HG02852 (cell line): ENCODE measurements around the gene UCP1.
"Not testable (repeated sequence)": the region's sequence is repeated elsewhere in the genome, so short reads cannot be mapped to it uniquely, and the experiment has no call there.

Experiments used
- ATAC-seq: cut with Tn5 transposase; IDR thresholded peaks from one replicate; pipeline ENCODE4 v1.9.1; 2021; ENCODE audit warnings: mild to moderate bottlenecking, moderate library complexity; ENCODE audit not compliant: unreplicated experiment

The UCP1 gene

DNA sequence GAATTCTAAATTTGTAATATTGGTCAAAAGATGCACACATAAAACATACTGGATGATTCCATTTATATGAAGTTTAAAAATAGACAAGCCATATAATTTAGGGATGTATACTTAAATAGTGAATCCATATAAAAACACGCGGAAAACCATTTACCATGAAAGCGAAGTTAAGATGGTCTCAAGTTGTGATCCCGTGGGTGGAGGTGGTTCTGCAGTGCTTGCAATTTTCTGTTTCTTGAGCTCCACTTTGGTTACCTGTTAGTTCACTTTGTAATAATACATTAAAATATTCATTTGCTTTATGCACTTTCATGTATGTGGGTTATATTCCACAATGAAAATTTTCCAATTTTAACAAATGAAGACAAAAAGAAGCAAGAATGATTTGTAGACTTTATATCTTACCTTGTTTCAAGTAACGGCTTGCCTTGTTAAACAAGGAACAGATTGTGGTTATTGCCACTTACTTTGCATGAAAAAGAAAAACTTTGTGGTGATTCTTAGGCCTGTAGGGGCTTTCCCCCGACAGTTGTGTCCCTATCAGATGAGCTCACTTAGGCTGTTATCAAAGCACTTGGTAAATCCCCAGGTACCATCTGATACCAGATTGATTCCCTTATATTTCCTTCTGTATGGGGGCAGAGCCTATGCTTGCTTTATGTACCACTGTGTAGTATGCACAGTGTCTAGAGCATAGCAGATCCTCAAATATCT is 12.2 kb downstream of the UCP1 start:
- ATAC-seq, result peak; percentile 100

DNA sequence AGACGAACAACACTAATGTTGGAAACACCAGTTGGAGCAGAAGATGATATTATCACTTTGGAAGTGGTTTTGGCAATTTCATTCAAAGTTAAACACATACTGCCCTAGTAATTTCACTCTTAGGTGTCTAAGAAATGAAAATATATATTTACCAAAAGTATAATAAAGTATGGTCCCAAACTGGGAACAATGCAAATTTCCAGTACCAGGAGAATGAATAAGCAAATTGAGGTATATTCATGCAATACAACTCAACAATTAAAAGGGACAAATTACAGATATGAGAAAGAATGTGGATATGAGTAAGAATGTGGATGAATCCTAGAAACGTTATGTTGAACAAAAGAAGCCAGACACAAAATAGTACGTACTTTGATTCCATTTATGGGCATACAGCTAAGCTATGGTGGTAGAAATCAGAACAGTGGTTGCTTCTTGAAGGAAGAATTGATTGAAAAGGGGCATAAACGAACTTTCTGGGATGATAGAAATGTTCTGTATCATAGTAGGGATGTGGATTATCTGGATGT is 34.7 kb downstream of the UCP1 start:
- ATAC-seq, result no peak

DNA sequence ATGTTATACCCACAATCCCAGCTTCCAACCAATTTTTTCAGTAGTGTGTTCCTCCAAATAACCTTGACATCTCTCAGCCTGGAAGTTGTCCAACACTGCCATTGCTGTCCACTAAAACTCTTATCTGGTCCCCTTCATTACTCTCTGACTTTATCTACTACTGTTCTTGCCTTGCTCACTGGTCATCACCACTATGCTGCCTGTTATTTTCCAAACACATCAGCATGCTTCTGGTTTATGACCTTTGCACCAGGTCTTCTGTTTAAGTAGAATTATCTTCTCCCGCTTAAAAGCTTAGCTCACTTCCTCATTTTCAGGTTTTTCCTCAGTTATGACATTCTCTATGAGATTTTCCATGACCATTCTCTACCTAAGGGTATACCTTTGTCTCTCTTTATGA is 39.3 kb downstream of the UCP1 start:
- ATAC-seq, result no peak

DNA sequence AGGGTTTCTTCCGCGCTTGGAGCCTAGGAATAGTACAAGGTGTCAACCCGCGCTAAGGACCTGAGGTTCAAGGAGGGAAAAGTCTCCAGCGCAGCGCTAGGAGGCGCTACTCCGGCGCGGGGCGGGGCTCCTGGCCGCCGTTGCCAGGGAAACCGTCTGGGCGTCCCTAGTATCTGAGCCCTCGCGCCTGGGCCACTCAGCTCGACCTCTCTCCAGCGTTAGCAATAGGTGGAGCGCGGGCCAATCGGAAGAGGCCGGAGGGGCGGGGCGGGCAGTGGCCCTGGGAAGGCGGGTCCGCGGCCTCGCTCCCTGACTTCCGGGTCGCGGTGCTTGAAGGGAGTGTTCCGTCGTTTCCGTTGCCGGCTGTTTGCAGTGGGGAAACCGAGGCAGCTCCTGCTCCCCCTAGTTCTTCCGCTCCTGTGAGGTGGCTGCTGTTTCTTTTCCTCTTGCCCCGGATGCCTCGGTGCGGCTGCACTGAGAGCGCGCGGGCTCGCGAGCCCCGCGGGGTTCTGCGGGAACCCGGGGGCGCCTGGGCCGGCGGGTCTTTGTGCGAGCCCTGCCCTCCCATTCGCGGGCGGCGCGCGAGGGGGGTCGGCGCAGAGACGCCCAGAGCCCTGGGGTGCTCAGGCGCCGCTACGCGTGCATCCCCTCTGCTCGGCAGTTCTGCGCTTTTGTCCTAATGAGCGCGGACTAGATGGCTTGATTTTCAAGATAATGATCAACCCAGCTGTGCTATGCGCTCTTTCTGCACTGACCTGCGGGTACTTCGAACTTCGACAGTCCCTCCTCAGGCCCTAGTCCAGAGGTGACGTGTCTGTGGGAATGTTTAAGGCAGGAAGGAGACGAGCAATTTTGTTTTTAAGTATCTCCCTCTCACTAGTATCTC is 44.7 kb downstream of the UCP1 start, which contains the start of gene ELMOD2:
Gene ELMOD2, plus strand, starts transcription at position 312 of the 886 bp plus-strand sequence. CDS start 1,261 bp downstream, outside the sequence.
- peak; percentile 100 for ATAC-seq

DNA sequence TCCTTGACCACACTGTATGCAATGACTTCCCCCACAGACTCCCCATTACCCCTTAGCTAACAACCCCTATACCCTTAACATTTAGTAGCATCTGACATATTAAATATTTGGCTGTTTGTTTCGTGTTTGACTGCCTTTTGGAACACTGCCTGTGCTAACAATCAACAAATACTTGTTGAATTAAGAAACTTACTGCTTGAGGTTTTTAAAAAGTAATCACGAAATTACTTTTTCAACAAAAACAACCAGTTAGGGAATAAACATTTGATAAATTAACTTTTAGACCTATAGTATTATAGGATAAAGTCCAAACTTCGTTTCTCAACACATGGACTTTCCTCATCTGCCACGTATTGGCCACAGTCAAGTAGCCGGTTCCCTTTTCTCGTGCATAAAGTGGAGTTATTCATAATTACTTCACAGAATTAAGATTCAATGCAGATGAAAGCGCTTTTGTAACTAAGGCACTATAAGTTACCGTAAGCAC is 45.3 kb downstream of the UCP1 start:
- ATAC-seq, result peak; percentile 12

DNA sequence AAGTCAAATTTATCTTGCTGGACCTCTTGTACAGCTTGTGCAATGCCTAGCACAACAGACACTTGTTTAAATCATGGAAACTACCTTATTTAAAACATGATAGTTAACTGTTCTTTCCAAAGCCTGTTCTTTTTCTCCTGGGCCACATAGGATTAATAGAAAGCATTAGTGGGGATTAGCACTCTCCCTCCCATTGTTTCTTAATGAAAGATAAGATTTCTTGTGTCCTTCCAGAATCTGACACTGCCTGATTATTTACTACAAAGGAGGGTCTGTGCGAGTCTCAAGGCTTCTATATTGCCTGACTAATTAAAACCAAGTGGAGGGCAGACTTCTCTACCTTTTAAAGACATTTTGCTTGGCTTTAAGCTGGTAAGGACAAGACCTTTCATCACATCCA is 53.3 kb downstream of the UCP1 start:
- no peak for ATAC-seq

DNA sequence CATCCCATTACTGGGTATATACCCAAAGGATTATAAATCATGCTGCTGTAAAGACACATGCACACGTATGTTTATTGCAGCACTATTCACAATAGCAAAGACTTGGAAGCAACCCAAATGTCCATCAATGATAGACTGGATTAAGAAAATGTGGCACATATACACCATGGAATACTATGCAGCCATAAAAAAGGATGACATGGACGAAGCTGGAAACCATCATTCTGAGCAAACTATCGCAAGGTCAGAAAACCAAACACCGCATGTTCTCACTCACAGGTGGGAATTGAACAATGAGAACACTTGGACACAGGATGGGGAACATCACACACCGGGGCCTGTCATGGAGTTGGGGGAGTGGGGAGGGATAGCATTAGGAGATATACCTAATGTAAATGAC is 55.0 kb downstream of the UCP1 start:
- not testable (repeated sequence) for ATAC-seq
